Measurements from ENCODE around the gene EXOC2.
"Not testable (repeated sequence)": the region's sequence is repeated elsewhere in the genome, so short reads cannot be mapped to it uniquely, and the experiment has no call there.

The EXOC2 gene

DNA sequence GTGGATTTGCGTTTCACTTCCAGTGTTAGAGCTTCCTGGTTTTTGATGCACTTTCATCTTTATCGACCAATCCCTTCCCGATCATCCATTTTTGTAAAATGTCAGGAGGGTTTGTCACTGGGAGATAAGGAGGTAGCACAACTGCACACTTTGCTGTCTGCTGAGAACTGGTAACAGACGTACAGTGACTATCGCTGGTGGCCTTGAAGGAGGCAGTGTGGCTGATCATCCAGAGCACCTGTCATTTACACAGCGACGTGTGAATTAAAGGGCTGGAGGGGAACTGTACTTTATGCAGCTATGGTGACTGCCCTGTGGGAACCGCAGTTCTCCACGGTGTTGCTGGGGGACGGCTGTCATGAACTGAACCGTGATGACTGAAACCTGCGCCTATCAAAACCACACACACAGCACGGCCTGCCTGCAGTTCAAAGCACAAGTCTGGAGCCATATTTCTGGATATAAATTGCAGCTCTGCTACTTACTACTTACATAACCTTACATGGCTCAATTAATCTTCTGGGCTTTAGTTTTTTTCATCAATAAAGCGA, 86.0 kb downstream of the EXOC2 start:
- TF ChIP-seq, protein P1, sequence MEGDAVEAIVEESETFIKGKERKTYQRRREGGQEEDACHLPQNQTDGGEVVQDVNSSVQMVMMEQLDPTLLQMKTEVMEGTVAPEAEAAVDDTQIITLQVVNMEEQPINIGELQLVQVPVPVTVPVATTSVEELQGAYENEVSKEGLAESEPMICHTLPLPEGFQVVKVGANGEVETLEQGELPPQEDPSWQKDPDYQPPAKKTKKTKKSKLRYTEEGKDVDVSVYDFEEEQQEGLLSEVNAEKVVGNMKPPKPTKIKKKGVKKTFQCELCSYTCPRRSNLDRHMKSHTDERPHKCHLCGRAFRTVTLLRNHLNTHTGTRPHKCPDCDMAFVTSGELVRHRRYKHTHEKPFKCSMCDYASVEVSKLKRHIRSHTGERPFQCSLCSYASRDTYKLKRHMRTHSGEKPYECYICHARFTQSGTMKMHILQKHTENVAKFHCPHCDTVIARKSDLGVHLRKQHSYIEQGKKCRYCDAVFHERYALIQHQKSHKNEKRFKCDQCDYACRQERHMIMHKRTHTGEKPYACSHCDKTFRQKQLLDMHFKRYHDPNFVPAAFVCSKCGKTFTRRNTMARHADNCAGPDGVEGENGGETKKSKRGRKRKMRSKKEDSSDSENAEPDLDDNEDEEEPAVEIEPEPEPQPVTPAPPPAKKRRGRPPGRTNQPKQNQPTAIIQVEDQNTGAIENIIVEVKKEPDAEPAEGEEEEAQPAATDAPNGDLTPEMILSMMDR (IDR thresholded peaks at IDR 0.05), result no peak
- Histone ChIP-seq H3K27ac (no peak overlapping the region), H3K36me3 (peaks cover 11 to 25% (median 13%) of the 10 kb centered on the region in 3 donors), H3K4me3 (no peak overlapping the region), H3K27me3 (no peaks in the 10 kb centered on the region), H3K9me3 (no peaks in the 10 kb centered on the region), H3K4me1 (no peaks in the 10 kb centered on the region)
- intact Hi-C loops (cut with DNase I; ENCODE audit: low total_unique reads), result no loop called here
- DNase-seq, result no peak

DNA sequence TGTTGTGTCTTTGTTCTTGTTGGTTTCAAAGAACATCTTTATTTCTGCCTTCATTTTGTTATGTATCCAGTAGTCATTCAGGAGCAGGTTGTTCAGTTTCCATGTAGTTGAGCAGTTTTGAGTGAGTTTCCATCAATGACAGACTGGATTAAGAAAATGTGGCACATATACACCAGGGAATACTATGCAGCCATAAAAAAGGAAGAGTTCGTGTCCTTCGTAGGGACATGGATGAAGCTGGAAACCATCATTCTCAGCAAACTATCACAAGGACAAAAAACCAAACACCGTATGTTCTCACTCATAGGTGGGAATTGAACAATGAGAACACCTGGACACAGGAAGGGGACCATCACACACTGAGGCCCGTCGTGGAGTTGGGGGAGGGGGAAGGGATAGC, 87.0 kb downstream of the EXOC2 start:
- H3K4me1 ChIP-seq; intact Hi-C loops (cut with DNase I; ENCODE audit: low total_unique reads); DNase-seq: not testable (repeated sequence)

GRCh38 chr6:604579-604978, 88.4 kb downstream of the EXOC2 start:
- Histone ChIP-seq H3K36me3 (peaks cover 11 to 22% (median 13%) of the 10 kb centered on the region in 3 donors), H3K9me3 (no peaks in the 10 kb centered on the region), H3K4me3 (no peak overlapping the region), H3K27ac (no peak overlapping the region), H3K4me1 (no peaks in the 10 kb centered on the region), H3K27me3 (no peaks in the 10 kb centered on the region)
- intact Hi-C loops (cut with DNase I; ENCODE audit: low total_unique reads), result no loop called here
- no peak for DNase-seq
- TF ChIP-seq, protein P1 (IDR thresholded peaks at IDR 0.05), result no peak

More for the DNA sequence above, 87.0 kb downstream of the EXOC2 start:
- not testable (repeated sequence) for H3K27ac ChIP-seq, H3K27me3 ChIP-seq, H3K9me3 ChIP-seq, H3K4me3 ChIP-seq
- H3K36me3 ChIP-seq, result peaks cover 11 to 25% (median 13%) of the 10 kb centered on the region in 3 donors

GRCh38 chr6:603265-603664, 89.7 kb downstream of the EXOC2 start:
- Histone ChIP-seq H3K4me1 (no peaks in the 10 kb centered on the region), H3K27ac (no peak overlapping the region), H3K27me3 (no peaks in the 10 kb centered on the region), H3K4me3 (no peak overlapping the region), H3K36me3 (peaks cover 13 to 16% (median 14%) of the 10 kb centered on the region in 3 donors), H3K9me3 (no peaks in the 10 kb centered on the region)
- no peak for DNase-seq
- TF ChIP-seq, protein P1 (IDR thresholded peaks at IDR 0.05), result no peak
- intact Hi-C loops (cut with DNase I; ENCODE audit: low total_unique reads), result no loop called here

DNA sequence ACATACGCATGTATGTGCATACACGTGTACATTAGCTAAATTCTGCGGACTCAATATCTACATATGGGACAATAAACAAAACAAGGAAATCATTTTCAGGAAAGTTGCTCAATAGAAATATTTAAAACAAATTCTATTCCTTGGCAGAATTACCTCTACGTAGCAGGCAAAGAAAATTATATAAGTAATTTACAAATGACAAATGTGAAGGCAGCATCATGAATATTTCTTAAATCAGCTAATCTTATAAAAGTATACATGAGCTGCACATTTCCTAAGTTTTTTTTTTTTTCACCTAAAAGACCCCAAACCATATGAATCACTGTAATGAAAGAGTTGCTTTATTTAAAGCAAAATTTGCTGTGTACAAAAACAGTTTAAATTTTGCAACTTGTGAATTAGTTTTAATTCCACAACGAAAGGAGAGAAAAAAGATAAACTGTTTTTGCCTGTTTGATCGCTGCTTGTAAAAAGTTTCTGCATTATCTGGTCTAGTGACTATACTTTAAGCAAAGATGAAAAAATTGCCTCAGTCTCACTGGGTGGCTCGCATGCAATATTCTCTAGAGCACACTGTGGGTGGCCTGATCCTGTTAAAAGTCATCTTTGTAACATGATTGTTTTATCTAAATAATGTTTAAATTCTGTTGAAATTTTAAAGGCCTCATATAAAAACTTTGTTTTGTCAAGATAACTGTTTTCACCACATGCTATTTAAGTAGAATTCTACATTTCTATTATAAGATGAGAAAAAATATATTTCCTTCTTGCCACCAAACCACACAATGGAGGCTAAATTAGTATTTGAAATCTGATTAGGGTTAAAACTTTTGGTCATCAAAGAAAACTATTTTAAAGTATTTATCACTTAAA, 93.1 kb downstream of the EXOC2 start:
- Histone ChIP-seq H3K27me3 (no peaks in the 10 kb centered on the region), H3K4me3 (no peak overlapping the region), H3K4me1 (no peaks in the 10 kb centered on the region), H3K36me3 (peaks cover 0 to 33% (median 26%) of the 10 kb centered on the region in 3 donors), H3K9me3 (no peaks in the 10 kb centered on the region), H3K27ac (no peak overlapping the region)
- DNase-seq, result no peak
- intact Hi-C loops (cut with DNase I; ENCODE audit: low total_unique reads), result no loop called here
- TF ChIP-seq, protein P1 (IDR thresholded peaks at IDR 0.05), result no peak

GRCh38 chr6:593907-594212, 99.1 kb downstream of the EXOC2 start:
- intact Hi-C loops (cut with DNase I; ENCODE audit: low total_unique reads), result loop anchor here (5.0 kb wide), 1 partner anchor 793 kb away; the partner anchor contains the start of gene FOXF2
- DNase-seq, result no peak
- no peak overlapping the region for H3K4me3 ChIP-seq
- H3K4me1 ChIP-seq, result no peaks in the 10 kb centered on the region
- no peaks in the 10 kb centered on the region for H3K27me3 ChIP-seq
- H3K27ac ChIP-seq, result no peak overlapping the region
- peaks cover 15 to 64% (median 47%) of the 10 kb centered on the region in 3 donors for H3K36me3 ChIP-seq
- no peaks in the 10 kb centered on the region for H3K9me3 ChIP-seq
- TF ChIP-seq, protein P1 (IDR thresholded peaks at IDR 0.05), result no peak
